ENCODE measurements around the gene PARD3.

GRCh38 chr10:34477249-34477648 lies 337.8 kb downstream of the PARD3 start:
- TF ChIP-seq, protein P1, sequence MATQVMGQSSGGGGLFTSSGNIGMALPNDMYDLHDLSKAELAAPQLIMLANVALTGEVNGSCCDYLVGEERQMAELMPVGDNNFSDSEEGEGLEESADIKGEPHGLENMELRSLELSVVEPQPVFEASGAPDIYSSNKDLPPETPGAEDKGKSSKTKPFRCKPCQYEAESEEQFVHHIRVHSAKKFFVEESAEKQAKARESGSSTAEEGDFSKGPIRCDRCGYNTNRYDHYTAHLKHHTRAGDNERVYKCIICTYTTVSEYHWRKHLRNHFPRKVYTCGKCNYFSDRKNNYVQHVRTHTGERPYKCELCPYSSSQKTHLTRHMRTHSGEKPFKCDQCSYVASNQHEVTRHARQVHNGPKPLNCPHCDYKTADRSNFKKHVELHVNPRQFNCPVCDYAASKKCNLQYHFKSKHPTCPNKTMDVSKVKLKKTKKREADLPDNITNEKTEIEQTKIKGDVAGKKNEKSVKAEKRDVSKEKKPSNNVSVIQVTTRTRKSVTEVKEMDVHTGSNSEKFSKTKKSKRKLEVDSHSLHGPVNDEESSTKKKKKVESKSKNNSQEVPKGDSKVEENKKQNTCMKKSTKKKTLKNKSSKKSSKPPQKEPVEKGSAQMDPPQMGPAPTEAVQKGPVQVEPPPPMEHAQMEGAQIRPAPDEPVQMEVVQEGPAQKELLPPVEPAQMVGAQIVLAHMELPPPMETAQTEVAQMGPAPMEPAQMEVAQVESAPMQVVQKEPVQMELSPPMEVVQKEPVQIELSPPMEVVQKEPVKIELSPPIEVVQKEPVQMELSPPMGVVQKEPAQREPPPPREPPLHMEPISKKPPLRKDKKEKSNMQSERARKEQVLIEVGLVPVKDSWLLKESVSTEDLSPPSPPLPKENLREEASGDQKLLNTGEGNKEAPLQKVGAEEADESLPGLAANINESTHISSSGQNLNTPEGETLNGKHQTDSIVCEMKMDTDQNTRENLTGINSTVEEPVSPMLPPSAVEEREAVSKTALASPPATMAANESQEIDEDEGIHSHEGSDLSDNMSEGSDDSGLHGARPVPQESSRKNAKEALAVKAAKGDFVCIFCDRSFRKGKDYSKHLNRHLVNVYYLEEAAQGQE (IDR thresholded peaks at IDR 0.05; ENCODE audit: insufficient read depth in 1 of 2, low read depth in 2 of 2, low read length in 2 of 2), result no peak
- TF ChIP-seq POLR2AphosphoS5 (IDR thresholded peaks at IDR 0.05; ENCODE audit: low read depth, low read length), result no peak
- TF ChIP-seq TAF1 (IDR thresholded peaks at IDR 0.05; ENCODE audit: borderline replicate concordance, insufficient read depth, low read length), result no peak
